Measurements from ENCODE around the gene TAGLN2.
"Not testable (repeated sequence)": the region's sequence is repeated elsewhere in the genome, so short reads cannot be mapped to it uniquely, and the experiment has no call there.

Gene TAGLN2

DNA sequence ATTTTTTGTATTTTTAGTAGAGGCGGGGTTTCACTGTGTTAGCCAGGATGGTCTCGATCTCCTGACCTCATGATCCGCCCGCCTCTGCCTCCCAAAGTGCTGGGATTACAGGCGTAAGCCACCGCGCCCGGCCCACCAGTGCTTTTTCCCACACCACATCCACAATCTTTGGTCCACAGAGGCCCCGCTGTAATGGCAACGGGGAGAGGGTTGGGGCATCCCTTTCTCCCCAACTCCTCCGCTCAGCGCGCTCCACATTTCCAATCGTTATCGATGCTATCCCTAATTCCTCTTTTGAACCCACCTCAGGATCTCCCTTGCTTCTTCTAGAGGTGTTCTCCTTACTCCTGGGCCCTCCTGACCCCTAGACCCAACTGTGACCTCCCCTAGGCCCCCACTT is 25.7 kb downstream of the TAGLN2 start:
- DNase-seq: not testable (repeated sequence)

DNA sequence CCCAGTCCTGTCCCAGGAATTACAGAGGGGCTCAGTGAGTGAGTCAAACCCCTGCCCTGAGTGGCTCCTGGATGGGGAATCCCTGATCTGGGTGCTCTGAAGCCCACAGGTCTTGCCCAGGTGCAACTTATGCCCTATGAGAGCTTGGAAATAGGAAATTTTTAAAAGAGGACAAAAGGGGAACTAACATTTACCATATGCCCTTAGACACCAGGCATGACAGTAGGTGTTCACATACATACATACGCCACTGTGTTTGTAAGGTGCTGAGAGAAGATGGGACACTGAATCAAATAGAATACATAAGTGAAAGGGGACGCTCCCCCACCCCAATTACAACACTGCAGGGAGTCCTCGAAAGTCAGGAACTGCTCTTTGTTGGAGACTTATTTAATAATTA is 26.8 kb downstream of the TAGLN2 start:
- no peak for DNase-seq

DNA sequence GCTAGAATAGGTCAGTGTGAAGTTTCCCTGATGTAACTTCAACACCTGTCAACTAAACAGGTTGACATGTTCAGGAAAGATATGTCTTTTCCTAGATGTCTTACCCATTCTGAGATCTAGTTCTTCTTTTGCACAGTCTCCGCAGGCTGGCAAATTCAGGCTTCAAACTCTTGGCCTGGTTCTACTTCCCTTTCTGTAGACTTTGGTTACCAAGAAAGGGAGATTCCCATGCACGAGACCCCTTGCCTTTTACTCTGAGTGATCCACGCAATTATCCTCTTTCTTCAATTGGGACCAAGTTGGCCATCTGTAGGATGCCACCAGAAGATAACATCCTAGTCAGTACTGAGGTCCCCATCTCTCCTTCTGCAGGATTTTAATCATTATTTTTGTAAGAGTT is 27.3 kb downstream of the TAGLN2 start:
- no peak for DNase-seq

DNA sequence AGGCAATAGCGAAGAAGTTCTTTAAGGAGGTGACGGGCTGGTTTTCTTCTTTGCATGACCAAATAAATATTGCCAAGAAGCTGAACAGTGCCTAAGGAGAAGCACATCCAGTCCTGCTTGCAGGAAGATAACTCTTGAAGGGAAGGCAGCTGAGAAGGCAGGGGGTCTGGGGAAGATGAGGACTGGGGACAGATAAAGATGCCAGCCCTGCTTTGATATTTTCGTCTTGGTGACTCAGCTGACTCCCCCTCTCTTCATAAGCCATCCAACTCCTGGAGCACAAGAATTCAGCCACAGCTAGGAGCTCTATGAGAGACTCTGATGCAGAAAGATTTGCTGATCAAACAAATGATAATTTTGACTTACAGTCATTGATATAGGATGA is 28.8 kb downstream of the TAGLN2 start:
- no peak for DNase-seq

DNA sequence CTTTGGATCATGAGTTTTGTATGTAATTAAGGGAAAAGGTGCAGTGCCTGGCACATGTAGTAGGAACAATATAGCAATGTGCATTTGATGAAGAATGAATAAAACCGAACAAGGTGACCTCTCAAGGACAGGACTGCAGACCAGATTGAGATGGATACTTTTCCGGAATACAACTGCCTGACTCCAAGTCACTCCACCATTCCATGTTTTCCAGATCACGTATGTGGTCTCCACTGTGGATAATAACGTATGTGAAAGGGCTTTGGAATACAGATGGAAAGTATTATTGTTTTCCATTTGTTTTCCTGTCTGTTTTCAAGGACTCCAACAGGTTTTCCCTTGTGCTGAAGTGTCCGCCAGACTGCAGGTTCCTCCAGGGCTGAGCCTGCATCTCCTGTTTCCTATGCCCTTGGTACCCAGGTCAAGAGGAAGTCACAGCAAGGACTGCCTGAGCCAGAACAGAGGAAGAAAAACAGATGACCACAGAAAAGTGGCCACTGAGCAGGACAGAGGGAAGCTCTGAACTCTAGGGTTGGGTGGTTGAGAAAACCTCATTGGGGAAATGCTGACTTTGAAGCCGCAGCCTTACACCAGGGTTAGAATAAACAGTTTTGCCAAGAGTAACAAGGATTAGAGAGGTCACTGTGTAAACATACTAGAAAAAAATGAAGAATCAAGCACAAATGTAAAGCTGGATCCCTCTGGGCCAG is 29.3 kb downstream of the TAGLN2 start:
- peak; percentile 12 for DNase-seq

DNA sequence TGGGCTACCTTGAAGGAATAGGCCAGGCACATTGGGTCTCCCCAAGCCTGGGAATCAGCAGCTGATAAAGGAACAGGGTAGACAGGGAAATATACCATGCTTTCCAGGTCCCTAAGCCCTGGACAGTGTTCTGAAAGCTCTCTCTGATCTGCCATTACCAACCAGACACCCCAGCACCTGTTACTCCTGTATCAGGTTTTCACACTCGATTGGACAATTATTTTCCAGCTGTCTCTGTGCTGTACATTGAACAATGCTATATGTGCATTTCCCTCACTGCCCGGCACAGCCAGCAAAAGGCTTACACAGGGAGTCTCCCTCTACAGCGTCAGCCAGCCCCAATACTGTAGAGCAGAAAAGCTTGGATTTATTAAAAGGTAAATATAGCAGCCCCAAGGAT is 30.0 kb downstream of the TAGLN2 start:
- DNase-seq: no peak

DNA sequence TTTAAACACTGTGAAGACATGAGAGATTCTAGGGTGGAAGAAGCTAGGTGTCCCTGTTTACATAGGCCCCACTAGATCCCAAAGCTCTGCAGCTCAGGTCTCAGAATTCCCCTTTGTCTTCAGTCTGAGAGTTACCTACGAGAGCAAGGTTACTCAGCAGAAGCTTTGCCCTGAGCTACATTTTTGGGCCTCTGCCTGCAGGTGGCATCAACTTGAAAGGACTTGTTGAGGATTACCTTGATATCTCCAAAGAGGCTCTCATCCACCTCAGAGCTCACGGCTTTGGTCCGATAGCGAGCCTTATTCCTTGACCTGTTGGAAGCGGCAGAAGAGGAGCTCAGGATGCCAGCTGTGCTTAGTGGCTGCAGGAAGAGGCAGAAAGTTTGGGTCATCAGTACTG is 32.4 kb downstream of the TAGLN2 start:
- no peak for DNase-seq

DNA sequence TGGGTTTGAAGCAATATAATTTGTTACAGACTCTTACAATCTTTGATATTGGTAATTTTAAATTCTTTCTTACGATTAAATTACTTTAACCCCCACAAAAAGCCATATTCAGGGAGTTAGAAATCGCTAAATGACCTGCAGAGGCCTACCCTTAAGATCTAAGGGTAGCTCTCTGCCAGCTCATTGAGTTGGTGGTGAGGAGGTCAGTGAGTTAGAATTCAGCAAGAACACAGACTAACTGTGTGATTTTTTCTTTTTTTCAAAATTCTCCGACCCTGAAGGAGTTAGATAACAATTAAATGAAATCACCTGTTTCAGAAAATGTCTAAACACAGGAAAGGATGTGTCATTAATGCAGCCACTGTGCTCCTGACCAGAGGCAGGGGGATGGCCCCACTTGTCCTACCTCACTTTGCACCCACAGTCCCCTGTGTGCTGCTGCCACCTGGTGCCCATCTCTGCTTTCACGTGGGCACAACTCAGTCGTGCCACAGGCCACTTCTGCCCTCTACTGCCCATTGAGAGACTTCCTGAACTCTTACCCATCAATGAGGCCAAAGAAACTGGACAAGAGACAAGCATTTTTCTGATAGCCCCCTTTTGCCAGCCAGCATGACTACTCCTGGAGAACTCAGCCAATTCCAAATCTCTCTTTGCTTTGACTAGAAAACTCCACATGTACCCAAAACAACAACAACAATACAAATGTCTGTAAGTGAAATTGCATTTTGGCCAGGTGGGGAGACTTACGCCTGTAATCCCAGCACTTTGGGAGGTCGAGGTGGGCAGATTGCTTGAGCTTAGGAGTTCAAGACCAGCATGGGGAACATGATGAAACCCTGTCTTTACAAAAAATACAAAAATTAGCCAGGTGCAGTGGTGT is 33.8 kb downstream of the TAGLN2 start:
- peak; percentile 85 for DNase-seq

DNA sequence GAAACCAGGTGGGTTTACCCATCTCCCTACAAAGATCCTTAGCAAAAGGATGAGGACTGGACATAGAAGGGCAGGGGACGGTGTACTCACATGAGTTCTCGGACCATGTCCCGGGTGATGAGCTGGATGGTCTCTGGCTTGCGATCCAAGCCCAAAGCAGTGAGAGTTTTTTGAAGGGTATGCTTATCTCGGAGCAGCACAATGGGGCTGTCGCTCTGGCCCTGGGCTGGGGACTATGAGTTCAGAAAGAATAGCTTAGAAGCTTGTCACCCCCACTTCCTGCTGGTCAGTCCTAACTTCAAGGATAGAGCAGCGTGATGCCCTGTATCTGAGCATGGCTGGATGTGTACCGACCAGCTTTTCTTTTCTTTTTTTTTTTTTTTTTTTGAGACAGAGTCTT is 34.9 kb downstream of the TAGLN2 start:
- DNase-seq: no peak

DNA sequence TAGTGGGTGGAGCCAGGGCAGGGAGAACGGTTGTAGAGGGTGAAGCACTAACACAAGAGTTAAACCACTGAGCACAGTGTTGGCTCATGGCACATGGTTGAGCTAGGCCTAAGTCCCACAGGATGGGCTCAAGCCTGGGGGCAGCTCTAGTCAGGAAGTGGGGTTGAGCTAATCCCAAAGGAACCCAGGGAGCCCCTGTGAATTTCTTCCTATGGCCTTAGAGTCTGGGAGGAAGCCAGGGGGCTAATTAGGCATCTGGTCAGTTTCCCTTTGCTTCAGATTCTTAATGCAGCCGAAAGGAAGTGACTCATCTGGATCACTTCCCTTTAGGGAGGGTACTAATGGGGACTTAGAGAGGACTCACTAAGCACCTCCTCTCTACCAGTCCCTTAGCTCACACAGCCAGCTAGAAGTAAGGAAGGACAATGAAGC is 35.5 kb downstream of the TAGLN2 start:
- peak; percentile 94 for DNase-seq

DNA sequence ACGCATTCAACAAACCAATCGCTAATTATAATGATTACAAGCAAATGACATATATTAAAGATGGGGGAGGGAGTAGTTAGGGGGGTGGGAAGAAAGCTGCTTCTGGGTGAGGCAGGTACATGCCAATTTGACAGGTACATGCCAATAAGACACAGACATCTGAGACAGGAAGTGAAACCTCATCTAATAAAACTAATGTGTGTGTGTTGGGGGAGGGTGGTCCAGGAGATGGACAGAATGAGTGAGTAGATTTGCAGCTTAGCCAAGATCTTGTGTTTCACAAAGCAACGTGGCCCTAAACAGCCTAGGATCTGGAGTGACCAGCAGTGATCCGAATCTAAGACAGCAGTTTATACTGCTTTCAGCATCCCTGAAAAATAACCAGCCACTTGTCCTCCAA is 36.1 kb downstream of the TAGLN2 start:
- no peak for DNase-seq

DNA sequence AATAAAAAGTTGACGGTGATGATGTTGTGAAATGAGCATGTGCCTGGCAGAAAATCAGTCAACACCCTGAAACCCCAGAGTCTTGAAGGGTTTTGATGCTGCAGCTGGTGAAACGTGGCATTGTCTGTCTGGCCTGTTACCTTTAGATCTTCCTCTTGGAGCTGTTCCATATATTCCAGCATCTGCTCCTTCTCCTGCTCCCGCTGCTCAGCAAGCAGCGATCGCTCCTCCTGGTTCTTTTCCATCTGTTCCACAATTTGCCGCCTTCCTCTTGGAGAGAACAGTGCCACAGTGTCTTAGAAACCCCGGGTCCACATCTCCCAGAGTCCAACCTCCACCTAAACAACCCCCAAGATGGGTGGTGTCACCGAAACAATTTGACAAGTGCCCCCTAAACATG is 41.0 kb downstream of the TAGLN2 start:
- no peak for DNase-seq

DNA sequence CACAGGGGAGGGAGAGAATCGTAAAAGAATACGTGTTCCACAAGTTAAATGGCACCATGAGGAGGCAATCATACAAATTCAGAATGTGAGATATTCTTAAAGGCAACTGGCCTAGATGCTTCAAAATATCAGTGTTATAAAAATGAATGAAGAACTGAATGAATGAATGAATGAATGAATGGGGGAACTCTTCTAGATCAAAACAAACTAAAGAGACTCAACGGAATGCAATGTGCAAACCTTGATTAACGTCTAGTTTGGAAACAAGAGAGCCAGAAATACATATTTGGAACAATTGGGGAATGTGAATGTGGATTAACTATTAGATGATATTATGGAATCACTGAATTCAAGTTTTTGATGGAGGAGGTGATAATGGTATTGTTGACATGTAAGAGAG is 42.2 kb downstream of the TAGLN2 start:
- no peak for DNase-seq

DNA sequence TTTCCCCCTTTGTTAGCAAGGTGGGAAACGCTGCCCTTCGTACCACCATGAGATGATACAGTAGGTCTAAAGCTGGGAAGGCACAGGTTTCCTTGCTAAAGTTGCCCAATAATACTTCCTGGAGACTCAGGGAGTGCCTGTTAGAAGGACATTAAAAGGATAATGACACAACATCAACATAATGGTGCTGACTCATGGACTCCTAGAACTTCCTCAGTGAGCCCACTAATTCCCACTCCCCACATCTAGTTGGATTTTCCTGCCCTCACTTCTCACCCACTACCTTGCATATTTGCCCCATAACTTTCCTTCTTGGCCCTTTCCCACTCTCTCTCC is 42.8 kb downstream of the TAGLN2 start:
- peak; percentile 22 for DNase-seq

DNA sequence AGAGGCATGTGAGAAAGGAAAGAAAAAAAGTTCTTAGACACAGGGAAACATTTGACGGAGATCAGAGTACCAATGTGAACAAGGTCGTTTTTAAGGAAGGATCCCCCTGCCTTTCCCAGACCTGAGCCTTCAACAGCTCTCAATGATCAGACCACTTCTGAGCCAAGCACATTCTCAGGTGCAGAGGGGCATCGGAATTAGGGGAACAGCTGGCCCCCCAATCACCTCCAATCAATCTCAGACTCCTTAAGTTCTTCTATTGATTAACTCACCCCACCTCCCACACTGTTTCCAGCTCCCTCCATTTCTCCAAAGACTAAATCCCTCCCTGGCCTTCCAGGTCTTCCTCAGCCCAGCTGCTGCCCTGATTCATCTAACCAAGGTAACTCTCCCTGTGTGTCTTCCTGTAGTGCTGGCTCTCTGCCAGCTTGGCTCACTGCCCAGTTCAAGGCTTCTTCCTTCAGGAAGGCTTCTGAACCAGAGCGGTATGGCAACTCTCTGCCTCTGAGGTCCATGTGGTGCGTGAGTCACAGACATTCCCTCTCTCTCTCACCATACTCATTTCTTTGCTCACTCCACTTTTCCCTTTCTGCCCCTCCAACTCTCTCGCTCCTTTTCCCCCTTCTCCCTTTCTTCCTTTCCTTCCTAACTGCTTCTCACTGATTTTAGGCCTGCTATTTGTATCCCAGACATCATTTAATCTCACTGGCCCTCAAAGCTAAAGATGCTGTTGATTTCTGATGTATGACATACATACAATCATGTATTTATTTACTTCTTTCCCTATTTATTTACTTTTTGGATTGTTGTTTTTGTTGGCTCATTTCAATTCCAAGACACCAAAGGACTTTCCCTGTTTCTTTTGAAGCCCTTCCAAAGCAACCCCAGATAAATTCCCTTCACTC is 43.4 kb downstream of the TAGLN2 start:
- DNase-seq: peak; percentile 98

DNA sequence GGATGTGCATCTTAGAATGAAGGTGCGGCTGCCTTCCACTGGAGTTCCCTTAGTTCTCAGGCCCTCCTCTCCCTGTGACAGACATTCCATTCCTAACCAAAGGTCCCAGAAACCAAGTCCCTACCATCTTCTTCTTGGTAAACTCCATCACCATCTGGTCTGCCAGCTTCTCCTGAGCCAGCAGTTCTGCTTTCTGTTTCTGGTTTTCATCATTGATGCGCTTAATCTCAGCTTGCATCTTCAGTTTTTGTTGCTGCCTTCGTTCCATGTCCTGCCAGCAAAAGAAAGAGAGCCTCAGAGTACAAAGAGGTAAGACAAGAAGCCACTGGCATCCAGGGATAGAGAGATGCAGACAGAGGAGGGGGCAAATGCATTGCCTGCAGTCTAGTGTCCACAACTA is 44.9 kb downstream of the TAGLN2 start:
- DNase-seq: no peak

DNA sequence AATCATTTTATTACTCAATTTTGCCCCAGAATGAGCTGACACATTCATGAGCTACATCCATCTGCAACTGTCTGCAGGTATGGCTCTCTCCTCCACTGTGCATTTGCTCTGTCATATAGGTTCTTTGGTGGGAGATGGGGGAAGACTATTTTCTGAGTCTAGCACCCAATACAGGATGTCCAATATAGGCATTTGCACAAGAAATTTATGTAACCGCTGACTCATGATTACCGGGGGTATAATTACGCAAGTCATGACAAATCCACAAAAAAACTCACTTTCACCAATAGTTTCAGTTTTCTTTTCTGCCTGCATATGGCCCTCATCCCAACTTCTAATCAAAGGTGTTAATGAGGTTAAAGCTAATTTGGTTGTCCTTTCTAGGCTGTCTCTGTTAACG is 45.3 kb downstream of the TAGLN2 start:
- DNase-seq: peak; percentile 74

DNA sequence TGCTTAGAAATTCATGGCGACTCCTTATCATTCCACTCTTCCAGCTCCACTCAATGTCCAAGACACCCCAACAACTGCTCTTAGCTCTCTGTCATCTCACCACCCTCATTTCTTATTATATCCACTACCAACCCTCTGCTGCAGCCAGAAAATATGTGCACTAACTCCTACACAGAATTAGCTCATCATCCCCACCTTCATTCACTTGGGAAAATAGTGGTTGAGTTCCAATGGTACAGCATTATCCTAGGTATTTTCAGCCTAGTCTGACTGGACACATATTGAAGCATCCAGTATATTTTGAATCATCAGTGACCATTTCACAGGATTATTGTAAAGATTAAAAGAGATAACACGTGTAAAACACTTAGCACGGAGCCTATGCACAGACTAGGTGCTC is 46.2 kb downstream of the TAGLN2 start:
- no peak for DNase-seq

DNA sequence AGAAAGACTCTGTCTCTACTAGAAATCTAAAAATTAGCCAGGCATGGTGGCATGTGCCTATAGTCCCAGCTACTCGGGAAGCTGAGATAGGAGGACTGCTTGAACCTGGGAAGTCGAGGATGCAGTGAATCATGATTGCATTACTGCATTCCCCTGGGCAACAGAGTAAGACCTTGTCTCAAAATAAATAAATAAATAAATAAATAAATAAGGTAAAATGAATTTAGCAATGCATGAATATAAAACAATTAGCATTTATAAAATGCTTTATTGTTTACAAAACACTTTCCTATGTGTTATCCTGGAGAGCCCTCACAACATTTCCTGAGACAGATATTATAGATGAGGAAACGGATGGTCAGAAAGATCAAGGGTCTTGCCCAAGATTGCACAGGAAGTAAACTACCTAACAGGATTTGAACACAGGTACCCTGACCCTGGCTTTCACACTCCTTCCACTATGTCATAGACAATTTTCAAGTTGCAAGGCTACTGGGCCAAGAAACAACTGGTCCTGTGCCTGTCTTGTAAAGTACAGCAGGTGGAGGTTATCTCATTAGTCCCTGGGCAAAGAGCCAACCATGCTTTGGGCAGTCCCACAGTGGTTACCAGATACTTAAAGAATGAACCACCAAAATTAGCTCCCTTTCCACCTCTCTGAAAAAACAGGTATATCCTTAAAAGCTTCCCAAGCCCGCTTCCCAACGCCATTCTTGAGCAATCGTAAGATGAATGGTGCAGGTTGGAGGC is 47.4 kb downstream of the TAGLN2 start:
- no peak for DNase-seq

DNA sequence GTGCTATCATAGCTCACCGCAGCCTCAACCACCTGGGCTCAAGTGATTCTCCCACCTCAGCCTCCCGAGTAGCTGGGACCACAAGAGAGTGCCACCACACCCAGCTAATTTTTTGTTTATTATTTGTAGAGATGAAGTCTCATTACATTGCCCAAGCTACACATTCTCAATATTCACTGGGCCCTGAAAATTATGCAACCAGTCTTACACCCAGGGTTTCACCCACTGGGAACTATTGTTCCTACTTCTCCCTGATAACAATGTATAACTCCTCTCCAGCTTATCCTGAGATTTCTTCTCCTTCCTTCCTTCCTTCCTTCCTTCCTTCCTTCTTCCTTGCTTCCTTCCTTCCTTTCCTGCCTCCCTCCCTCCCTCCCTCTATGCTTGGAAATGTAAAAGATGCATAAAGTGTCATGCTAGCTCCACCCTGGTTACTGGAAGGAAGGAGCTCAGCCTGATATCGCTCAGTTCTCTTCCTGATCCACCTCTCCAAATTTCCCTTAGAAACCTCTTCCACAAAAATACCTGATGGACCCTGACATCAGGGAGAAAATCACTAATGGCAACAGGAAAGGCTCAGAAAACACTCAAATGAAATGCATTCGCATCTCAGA is 51.7 kb downstream of the TAGLN2 start:
- DNase-seq: no peak

DNA sequence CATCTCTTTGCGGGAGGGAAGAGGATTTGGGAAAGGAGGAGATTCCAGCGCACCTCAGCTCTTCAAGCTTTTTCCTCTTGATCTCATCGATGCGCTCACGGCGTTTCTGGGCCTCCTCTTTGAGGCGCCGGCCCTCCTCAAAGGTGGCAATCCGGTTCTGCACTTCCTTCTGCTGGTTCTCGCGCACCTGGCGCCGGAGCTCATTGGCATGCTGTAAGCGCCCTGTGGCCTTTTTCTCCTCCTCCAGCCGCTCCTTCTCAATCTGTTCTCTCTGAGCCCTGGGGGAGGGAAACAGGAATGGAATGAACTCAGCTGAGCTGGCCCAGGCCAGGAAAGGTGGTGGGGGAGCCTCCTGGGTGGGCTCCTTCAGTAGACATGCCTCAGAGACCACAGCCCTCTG is 52.4 kb downstream of the TAGLN2 start:
- no peak for DNase-seq

DNA sequence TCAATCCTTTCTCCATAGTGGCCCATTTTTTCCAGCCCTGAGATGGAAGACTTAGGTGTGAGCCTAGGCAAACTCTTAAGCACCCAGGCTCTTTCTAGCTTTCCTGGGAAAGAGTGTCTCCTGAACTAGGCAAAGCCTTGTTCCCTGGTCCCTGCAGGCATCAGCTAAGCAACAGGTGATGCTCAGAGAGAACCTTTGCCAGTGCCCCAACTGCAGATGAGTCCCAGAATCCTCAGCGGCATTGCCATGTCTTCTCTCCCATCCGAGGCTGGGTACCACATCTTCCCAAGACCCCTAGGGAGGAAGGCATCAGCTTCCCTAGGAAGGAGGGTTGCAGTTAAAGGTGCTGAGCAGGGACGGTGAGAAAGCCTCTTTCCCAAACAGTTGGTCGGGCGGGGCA is 54.6 kb downstream of the TAGLN2 start:
- no peak for DNase-seq

Data from fibroblast of skin of abdomen (primary cell).